CD4-positive, alpha-beta T cell treated with Interleukin-1 beta for 1 hour (primary cell): Measurements from ENCODE around the gene CATSPERE.
"Not testable (repeated sequence)": the region's sequence is repeated elsewhere in the genome, so short reads cannot be mapped to it uniquely, and the experiment has no call there.

Experiments
- DNase-seq, 2 donors: peaks; one replicate each; pipeline ENCODE4 v3.0.0-alpha.2; 2020 to 2022

Gene CATSPERE

GRCh38 chr1:244672946-244673682, 212.0 kb downstream of the CATSPERE start:
- no peak for DNase-seq

GRCh38 chr1:244674446-244674845, 213.4 kb downstream of the CATSPERE start:
- DNase-seq, result no peak

- no peak for DNase-seq
Measured at GRCh38 chr1:244675167-244675566, 214.1 kb downstream of the CATSPERE start.

- no peak for DNase-seq
Measured at GRCh38 chr1:244678697-244679096, 217.6 kb downstream of the CATSPERE start.

GRCh38 chr1:244680667-244681066, 219.6 kb downstream of the CATSPERE start:
- DNase-seq, result no peak

- not testable (repeated sequence) for DNase-seq
Measured at GRCh38 chr1:244682087-244682486, 221.0 kb downstream of the CATSPERE start.
